GM12864 (cell line): Measurements from ENCODE around the gene PDCD1.

Experiments
- DNase-seq: peaks from one replicate; pipeline ENCODE4 v3.0.0-alpha.2; 2011; ENCODE audit warnings: low read depth
- H3K4me3 ChIP-seq: 2 replicates; pipeline ENCODE4 v1.5.1; 2011; ENCODE audit warnings: mild to moderate bottlenecking, low read depth, low read length, control low read depth
- TF ChIP-seq, protein P1 (sequence below): IDR thresholded peaks from 2 replicates; pipeline ENCODE4 v1.5.1; 2011; ENCODE audit warnings: low read depth, mild to moderate bottlenecking, moderate library complexity, low read length, control low read depth, inconsistent platforms; ENCODE audit errors: missing control alignments

PDCD1 gene

DNA sequence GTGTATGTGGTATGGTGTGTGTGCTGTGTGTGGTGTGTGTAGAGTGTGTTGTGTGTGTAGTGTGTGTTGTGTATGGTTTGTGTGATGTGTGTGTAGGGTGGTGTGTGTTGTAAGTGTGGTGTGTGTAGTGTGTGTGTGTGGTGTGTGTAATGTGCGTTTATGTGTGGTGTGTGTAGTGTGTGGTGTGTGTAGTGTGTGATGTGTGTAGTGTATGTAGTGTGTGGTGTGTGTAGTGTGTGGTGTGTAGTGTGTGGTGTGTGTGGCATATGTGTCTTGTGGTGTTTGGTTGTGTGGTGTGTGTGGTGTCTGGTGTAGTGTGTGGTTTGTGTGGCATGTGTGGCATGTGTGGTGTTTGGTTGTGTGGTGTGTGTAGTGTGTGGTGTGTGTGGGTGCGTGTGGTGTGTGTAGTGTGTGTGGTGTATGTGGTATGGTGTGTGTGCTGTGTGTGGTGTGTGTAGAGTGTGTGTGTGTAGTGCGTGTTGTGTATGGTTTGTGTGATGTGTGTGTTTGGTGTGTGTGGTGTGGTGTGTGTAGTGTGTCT, 6.8 kb upstream of the PDCD1 start:
- DNase-seq: no peak
- TF ChIP-seq, protein P1, sequence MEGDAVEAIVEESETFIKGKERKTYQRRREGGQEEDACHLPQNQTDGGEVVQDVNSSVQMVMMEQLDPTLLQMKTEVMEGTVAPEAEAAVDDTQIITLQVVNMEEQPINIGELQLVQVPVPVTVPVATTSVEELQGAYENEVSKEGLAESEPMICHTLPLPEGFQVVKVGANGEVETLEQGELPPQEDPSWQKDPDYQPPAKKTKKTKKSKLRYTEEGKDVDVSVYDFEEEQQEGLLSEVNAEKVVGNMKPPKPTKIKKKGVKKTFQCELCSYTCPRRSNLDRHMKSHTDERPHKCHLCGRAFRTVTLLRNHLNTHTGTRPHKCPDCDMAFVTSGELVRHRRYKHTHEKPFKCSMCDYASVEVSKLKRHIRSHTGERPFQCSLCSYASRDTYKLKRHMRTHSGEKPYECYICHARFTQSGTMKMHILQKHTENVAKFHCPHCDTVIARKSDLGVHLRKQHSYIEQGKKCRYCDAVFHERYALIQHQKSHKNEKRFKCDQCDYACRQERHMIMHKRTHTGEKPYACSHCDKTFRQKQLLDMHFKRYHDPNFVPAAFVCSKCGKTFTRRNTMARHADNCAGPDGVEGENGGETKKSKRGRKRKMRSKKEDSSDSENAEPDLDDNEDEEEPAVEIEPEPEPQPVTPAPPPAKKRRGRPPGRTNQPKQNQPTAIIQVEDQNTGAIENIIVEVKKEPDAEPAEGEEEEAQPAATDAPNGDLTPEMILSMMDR: no peak
- H3K4me3 ChIP-seq: no peak overlapping the region

DNA sequence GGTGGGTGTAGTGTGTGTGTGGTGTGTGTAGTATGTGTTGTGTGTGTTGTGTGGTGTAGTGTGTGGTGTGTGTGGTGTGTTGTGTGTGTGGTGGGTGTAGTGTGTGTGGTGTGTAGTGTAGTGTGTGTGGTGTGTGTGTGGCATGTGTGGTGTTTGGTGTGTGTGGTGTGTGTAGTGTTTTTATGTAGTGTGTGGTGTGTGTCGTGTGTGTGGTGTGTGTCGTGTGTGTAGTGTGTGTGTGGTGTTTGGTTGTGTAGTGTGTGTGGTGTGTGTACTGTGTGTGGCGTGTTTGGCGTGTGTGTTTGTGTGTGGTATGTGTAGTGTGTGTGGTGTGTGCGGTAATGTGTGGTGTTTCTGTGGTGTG, 6.1 kb upstream of the PDCD1 start:
- no peak for DNase-seq
- no peak overlapping the region for H3K4me3 ChIP-seq
- TF ChIP-seq, protein P1: no peak

DNA sequence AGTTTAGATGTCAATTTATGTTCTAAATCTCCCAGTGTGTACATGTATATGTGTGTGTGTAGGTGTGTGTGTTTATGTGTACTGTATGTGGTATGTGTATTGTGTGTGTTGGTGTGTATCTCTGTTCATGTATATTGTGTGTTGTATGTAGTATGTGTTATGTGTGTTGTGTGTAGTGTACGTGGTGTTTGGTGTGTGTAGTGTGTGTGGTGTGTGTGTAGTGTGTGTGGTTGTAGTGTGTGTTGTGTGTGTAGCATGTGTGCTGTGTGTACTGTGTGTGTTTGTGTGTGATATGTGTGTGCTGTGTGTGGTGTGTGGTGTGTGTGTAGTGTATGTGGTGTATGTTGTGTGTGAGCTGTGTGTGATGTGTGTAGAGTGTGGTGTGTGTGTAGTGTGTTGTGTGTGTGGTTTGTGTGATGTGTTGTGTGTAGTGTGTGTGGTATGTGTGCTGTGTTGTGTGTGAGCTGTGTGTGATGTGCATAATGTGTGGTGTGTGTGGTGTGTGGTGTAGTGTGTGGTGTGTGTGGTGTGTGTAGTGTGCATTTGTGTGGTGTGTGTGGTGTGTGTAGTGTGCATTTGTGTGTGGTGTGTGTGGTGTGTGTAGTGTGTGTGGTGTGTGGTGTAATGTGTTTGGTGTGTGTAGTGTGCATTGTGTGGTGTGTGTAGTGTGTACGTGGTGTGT, 5.6 kb upstream of the PDCD1 start:
- TF ChIP-seq, protein P1: no peak
- no peak overlapping the region for H3K4me3 ChIP-seq
- DNase-seq: no peak

DNA sequence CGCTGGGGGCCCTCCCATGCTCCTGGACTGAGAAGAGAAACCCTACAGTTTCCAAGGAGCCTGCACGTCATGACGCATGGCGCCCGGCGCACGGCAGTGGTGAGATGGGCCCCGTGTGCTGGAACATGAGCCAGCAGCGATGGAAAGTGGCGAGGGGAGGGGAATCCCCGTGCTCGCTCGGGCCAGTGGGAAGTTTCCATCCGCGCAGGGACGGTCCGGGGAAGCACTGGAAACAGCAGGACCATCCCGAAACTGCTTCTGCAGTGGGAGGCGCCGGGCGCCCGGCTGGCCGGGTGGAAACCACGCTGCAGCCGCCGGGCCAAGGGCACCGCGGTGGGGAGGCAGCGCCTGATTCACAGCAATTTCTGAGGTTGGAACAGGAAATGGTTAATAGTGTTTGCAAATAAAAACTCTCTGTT, 4.9 kb upstream of the PDCD1 start:
- H3K4me3 ChIP-seq: peak overlapping the region; percentile 9; the same call in 1 of the 2 replicates
- TF ChIP-seq, protein P1: no peak
- DNase-seq: no peak

DNA sequence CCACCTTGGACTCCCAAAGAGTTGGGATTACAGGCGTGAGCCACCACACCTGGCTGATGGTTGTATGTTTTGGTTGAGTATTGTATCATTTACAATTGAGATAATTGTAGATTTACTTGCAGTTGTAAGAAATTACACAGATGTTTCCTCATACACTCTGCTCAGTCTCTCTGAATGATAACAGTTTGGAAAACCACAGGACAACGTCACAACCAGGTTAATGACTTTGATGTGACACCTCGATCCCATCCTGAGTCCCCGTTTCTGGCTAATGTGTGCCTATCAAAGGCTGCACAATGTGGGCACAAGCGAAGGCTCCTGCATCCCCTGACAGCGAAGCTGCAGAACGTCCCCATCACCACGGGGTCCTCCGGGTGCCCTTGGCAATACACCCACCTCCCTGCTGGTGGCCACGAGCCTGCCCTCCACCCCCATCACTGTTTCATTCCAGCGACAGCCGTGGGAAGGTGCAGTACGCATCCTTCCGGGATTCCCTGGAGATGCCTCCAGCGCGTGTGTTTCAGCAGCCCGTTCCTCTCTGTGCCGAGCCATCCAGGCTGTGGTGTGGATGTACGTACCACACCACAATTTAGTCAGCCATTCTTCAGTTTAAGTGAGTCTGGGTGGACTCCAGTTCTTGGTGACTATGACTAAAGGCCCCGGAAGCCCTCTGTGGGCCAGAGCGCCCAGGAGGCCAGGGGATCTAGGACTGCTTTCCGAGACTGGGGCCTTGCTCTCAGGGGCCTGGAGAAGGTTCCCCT, 4.3 kb upstream of the PDCD1 start:
- no peak overlapping the region; the same call in 1 of the 2 replicates for H3K4me3 ChIP-seq
- TF ChIP-seq, protein P1: no peak
- no peak for DNase-seq

DNA sequence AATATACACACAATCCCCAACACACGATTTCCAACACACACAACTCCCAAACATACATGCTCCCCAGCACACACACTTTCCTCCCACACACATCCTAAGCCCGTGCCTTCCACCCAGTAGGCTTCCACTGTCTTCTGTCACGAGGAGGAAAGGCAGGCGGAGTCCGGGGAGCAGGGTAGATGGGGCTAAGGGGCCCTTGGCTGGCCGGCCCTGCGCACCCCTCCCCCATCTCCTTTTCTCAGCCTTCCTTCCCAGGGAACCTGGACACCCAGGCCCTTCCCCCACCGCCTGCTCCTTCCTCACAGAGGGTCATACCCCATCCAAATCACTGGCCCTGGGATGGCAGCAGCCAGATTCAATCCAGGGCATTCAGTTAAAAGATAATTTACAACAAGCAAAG, 3.4 kb upstream of the PDCD1 start:
- DNase-seq: no peak
- TF ChIP-seq, protein P1: no peak
- no peak overlapping the region for H3K4me3 ChIP-seq
